ENCODE results near the gene ARFGEF2.

- TF ChIP-seq, protein P1, sequence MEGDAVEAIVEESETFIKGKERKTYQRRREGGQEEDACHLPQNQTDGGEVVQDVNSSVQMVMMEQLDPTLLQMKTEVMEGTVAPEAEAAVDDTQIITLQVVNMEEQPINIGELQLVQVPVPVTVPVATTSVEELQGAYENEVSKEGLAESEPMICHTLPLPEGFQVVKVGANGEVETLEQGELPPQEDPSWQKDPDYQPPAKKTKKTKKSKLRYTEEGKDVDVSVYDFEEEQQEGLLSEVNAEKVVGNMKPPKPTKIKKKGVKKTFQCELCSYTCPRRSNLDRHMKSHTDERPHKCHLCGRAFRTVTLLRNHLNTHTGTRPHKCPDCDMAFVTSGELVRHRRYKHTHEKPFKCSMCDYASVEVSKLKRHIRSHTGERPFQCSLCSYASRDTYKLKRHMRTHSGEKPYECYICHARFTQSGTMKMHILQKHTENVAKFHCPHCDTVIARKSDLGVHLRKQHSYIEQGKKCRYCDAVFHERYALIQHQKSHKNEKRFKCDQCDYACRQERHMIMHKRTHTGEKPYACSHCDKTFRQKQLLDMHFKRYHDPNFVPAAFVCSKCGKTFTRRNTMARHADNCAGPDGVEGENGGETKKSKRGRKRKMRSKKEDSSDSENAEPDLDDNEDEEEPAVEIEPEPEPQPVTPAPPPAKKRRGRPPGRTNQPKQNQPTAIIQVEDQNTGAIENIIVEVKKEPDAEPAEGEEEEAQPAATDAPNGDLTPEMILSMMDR (IDR thresholded peaks at IDR 0.05): peak in 1 of 5 experiments; percentile 10
- TF ChIP-seq POLR2A (IDR thresholded peaks at IDR 0.05): no peak
- TF ChIP-seq EP300 (IDR thresholded peaks at IDR 0.05): no peak
Measured at GRCh38 chr20:48986899-48987298, 65.4 kb downstream of the ARFGEF2 start.
